ENCODE data around the gene ATF7IP2. TPM values are rescaled to one million over a fixed set of nuclear protein-coding genes. Genes with fewer than 3 reads are reported as not detected.
"Not testable (repeated sequence)": the region's sequence is repeated elsewhere in the genome, so short reads cannot be mapped to it uniquely, and the experiment has no call there.

Gene ATF7IP2, protein sequence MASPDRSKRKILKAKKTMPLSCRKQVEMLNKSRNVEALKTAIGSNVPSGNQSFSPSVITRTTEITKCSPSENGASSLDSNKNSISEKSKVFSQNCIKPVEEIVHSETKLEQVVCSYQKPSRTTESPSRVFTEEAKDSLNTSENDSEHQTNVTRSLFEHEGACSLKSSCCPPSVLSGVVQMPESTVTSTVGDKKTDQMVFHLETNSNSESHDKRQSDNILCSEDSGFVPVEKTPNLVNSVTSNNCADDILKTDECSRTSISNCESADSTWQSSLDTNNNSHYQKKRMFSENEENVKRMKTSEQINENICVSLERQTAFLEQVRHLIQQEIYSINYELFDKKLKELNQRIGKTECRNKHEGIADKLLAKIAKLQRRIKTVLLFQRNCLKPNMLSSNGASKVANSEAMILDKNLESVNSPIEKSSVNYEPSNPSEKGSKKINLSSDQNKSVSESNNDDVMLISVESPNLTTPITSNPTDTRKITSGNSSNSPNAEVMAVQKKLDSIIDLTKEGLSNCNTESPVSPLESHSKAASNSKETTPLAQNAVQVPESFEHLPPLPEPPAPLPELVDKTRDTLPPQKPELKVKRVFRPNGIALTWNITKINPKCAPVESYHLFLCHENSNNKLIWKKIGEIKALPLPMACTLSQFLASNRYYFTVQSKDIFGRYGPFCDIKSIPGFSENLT
- total RNA-seq = 6.8 TPM

- DNase-seq = peak; percentile 67
Measured at GRCh38 chr16:10385725-10386516, at the start of gene ATF7IP2. ATF7IP2 (plus strand) TSS chr16:10386061; CDS start chr16:10430621, 44,560 bp downstream.

DNA sequence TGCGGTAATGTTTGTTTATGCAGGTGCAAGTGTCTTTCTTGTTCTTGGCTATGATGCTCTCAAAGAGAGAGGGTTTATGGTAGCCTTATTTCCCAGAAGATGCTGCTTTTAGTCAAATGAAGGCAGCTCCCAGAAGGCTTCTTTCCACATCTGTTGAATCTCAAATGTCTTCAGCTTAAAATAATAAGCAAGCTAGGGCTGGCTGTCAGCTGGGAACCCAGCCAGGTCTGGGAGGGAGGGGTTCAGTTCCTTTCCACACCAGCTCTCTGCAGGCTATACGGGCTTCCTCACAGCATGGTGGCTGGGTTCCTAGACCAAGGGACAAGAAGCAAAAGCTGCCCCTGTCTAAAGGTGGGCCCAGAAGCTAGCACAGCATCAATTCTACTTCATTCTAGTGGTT, 47.4 kb upstream of the ATF7IP2 start:
- no peak for DNase-seq

- DNase-seq = no peak
Measured at GRCh38 chr16:10339777-10340732, 45.8 kb upstream of the ATF7IP2 start.

DNA sequence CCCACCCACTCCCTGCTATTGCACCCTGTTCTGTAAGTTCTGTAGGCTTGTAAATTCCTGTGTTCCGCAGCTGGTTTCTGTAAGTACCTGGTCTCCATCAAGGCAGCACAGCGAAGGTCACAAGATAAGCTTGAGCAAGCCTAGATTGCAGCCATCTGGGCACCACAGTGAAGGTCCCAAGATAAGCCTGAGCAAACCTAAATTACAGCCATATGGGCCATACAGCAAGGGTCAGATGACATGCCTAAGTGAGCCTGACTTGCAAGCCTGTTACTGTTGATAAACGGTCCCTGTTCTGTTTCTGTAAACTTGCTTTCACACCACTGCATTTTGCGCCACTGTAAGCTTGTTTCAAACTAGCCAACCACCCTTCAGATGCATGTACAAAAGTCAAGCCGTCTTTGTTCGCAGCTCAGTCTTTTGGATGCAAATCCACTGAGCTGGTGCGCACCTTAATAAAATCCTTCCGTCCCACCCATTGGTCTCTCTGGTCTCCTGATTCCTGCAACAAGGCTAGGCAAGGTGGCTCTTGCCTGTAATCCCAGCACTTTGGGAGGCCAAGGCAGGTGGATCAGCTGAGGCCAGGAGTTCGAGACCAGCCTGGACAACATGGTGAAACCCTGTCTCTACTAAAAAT, 42.6 kb upstream of the ATF7IP2 start:
- no peak for DNase-seq

DNA sequence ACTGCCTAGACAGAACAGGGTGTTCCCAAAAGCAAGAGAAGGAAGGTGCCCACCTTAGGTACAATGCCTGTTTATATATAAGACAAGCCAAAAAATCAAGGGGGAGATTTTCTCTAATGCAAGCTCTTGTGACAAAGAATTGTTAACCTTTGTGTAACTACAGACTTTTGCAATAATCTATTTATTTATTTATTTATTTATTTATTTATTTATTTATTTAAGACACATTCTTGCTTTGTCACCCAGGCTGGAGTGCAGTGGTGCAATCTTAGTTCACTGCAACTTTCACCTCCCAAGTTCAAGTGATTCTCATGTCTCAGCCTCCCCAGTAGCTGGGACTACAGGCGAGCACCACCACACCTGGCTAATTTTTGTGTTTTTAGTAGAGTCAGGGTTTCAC, 41.2 kb upstream of the ATF7IP2 start:
- DNase-seq = not testable (repeated sequence)

DNA sequence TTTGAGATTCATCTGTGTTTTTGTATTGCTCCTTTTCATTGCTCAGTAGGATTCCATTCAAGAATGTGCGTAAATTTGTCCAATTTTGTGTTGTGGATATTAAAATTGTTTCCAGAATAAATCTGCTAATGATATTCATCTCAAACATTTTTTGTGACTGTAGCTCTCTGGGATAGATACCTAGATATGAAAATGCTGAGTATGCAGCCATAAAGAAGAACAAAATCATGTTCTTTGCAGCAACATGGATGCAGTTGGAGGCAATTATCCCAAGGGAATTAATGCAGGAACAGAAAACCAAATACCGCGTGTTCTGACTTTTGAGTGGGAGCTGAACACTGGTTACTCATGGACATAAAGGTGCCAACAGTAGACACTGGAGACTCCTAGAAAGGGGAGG, 40.2 kb upstream of the ATF7IP2 start:
- DNase-seq = no peak

GRCh38 chr16:10349851-10350250, 36.0 kb upstream of the ATF7IP2 start:
- no peak for DNase-seq

DNA sequence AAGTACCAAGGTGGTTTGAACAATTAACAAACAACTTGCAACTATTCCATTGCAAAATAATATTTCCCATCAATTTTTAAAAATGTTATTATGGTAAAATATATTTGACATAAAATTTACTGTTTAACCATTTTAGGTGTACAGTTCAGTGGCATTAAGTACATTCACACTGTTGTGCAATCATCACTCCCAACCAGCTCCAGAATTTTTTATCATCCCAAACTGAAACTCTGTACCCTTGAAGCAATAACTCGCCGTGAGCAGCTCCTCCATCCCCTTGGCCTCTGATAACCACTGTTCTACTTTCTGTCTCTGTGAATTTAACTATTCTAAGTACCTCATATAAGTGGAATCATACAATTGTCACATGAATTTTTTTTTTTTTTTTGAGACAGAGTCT, 33.6 kb upstream of the ATF7IP2 start:
- no peak for DNase-seq

- no peak for DNase-seq
Measured at GRCh38 chr16:10355589-10355988, 30.3 kb upstream of the ATF7IP2 start.

- no peak for DNase-seq
Measured at GRCh38 chr16:10356870-10357842, 28.7 kb upstream of the ATF7IP2 start.

DNA sequence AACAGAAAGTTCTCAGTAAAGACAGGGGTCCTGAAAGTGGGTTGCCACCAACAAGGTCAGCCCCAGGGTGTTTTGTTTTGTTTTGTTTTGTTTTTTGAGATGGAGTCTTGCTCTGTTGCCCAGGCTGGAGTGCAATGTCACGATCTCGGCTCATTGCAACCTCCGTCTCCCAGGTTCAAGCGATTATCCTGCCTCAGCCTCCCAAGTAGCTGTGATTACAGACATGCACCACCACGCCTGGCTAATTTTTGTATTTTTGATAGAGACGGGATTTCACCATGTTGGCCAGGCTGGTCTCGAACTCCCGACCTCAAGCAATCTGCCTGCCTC, 24.1 kb upstream of the ATF7IP2 start:
- DNase-seq = not testable (repeated sequence)

DNA sequence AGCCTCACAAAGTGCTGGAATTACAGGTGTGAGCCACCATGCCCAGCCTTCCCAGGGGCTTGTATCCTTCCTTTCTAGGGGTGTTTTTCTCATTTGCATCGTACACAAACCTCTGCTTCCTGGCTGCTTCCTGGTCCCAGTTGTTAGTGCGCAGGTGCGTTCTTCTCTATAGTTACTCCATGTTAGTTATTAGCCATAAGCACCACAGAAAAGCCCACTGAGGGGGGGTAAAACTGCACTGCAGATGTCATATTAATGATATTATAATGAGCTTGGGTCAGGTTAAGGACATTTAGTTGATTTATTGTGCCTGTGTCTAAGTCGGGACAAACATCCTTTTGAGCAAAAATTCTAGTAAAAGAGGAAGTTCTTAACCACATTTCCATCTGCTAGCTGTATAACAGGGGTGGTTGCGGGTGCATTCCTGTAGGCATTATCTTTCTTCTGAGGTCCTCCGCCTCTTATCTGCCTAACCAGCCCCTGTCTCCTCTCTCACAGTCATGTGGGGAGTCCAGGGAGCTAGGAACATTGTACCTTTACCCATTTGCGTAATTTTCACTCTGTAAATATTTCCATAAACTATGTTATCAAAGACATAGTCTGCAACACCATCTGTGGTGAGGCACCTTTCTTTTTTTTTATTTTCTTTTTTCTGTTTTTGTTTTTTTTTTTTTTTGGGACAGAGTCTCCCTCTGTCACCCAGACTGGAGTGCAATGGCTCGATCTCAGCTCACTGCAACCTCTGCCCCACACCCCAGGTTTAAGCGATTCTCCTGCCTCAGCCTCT, 23.6 kb upstream of the ATF7IP2 start:
- DNase-seq = no peak

- not testable (repeated sequence) for DNase-seq
Measured at GRCh38 chr16:10362864-10363197, 23.0 kb upstream of the ATF7IP2 start.

DNA sequence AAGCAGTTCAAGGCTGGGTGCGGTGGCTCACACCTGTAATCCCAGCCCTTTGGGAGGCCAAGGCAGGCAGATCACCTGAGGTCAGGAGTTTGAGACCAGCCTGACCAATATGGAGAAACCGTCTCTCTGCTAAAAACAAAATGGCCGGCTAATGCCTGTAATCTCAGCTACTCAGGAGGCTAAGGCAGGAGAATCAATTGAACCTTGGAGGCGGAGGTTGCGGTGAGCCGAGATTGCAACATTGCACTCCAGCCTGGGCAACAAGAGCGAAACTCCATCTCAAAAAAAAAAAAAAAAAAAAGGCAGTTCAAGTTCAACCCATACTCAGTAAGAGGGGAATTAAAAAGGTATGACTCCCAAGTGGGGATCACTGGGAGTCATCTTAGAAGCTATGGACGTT, 19.2 kb upstream of the ATF7IP2 start:
- not testable (repeated sequence) for DNase-seq

GRCh38 chr16:10367616-10368188, 18.2 kb upstream of the ATF7IP2 start:
- DNase-seq = no peak

GRCh38 chr16:10368969-10369551, 16.8 kb upstream of the ATF7IP2 start:
- no peak for DNase-seq

GRCh38 chr16:10370096-10370726, 15.7 kb upstream of the ATF7IP2 start:
- DNase-seq = no peak

DNA sequence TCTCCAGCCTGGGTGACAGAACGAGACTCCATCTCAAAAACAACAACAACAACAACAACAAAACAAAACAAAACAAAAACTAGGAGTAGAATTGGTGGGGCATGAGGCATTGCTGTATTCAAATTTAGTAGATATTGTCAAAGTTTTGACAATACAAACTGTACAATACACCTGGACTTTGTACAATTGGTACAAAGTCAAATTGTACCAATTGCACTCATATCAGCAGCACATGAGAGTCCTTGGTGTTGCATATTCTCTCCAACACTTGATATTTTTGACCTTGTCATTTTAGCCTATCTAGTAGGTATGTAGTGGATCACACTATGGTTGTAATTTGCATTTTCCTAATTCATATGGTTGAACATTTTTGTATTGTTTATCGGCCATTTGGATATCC, 14.3 kb upstream of the ATF7IP2 start:
- no peak for DNase-seq
